ENCODE results near the gene RNF150.
"Not testable (repeated sequence)": the region's sequence is repeated elsewhere in the genome, so short reads cannot be mapped to it uniquely, and the experiment has no call there.

DNA sequence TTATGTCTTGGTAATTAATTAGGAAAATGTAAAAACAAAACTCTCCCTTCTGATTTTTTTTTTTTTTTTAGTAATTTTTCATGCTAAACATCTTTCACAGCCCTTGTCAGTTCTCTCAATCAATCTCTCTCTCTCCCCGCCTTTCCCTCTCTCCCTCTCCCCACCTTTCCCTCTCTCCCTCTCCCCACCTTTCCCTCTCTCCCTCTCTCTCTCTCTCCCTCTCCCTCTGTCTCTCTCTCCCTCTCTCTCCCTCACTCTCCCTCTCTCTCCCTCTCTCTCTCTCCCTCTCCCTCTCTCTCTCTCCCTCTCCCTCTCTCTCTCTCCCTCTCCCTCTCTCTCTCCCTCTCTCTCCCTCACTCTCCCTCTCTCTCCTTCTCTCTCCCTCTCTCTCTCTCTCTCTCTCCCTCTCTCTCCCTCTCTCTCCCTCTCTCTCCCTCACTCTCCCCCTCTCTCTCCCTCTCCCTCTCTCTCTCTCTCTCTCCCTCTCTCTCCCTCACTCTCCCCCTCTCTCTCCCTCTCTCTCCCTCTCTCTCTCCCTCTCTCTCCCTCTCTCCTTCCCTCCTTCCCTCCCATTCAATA lies 322.6 kb downstream of the RNF150 start:
- TF ChIP-seq, protein P1, sequence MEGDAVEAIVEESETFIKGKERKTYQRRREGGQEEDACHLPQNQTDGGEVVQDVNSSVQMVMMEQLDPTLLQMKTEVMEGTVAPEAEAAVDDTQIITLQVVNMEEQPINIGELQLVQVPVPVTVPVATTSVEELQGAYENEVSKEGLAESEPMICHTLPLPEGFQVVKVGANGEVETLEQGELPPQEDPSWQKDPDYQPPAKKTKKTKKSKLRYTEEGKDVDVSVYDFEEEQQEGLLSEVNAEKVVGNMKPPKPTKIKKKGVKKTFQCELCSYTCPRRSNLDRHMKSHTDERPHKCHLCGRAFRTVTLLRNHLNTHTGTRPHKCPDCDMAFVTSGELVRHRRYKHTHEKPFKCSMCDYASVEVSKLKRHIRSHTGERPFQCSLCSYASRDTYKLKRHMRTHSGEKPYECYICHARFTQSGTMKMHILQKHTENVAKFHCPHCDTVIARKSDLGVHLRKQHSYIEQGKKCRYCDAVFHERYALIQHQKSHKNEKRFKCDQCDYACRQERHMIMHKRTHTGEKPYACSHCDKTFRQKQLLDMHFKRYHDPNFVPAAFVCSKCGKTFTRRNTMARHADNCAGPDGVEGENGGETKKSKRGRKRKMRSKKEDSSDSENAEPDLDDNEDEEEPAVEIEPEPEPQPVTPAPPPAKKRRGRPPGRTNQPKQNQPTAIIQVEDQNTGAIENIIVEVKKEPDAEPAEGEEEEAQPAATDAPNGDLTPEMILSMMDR (IDR thresholded peaks at IDR 0.05), result not testable (repeated sequence)
- TF ChIP-seq EP300, POLR2A (IDR thresholded peaks at IDR 0.05): not testable (repeated sequence)
